Activated CD4-positive, alpha-beta T cell treated with anti-CD3 and anti-CD28 coated beads, Interleukin-2, amount 50 U/mL, for 4 hours (primary cell): ENCODE measurements around the gene WIF1.

Source experiments
- DNase-seq, 2 experiments: peaks; one replicate each; pipeline ENCODE4 v3.0.0-alpha.2; 2020

WIF1 gene

DNA sequence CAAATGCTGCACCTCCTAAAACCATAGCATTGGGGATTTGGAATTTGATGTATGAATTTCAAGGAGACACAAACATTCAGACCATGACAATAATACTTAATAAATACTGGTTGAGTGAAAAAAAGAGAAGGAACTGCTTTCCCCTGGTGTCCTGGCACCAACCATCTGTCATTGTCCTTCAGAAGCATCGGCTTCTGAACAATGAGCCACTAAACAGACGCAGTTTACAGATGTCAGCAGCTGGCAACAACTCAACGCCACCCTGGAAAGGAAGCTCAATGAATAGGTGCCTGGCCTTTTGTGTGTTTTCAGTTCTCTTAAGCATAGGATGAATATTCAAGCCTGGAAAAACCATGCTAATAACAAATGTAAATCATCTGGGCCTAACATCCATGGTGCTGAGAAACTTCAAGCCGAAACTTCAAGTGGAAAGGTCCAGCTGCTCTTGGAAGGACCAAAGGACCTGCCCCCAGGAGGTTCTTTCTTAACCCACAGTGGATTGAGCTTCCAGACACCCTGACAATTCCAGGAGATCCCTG, 101.3 kb downstream of the WIF1 start:
- DNase-seq: no peak

GRCh38 chr12:65016881-65017650, 104.0 kb downstream of the WIF1 start:
- DNase-seq: no peak

DNA sequence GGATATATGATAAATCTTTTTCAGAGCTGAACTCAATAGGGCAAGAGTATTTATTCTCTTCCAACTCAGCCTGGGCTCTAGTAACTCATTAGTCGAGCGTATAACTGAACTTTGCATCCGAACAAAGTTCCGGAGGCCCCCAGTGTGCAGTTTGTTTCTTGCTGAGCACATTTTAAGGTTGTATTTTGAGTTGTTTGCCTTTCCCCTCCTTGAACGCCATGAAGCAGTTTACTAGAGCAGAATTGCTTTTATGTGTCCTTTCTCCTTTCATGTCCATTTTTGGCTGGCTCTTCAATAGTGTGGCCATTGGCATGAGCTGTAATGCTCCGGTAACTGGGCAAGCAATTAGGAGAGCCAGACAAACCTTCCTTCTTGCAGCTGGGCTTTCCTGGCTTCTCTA, 105.3 kb downstream of the WIF1 start:
- no peak for DNase-seq

- DNase-seq: no peak
Measured at GRCh38 chr12:65014504-65015271, 106.4 kb downstream of the WIF1 start.

DNA sequence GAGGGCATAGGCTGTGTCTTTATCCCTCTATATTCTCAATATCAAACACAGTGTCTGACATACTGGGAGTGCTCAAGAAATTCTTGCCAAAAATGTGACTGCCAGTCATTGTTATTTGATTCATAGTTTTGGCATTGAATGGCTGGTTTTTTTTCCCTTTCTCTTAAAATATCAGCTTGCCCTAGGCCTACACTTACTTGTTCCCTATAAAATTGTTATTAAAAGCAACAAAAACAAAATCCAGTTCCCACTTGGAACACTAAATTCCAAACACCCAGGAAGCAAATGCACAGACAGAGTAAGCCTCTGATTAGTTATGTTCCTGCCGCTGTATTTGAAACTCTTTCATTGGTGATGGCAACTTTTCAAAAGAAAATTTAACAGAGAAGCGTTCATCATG, 110.7 kb downstream of the WIF1 start:
- no peak for DNase-seq

DNA sequence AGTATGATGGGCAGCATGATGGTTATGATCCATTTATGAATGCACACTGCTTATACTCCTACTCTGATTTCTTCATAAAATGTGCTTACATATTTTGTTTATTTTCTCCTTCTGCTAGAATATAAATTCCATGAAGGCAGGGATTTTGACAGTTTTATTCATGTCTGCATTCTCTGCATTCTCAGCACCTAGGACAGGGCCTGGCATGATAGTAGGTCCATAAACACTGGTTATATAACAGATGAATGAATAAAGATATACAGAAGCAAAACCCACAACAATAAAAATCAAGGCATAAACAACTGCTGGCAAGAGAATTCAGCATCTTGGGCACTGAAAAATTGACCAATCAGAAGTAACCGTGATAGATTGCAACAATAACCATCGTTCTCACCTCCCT, 115.4 kb downstream of the WIF1 start:
- no peak for DNase-seq

GRCh38 chr12:65004270-65004669, 116.8 kb downstream of the WIF1 start:
- DNase-seq: no peak
